ENCODE data around the gene SLC17A2. TPM values are rescaled to one million over a fixed set of nuclear protein-coding genes. Genes with fewer than 3 reads are reported as not detected.
A peak's percentile ranks its signal among the peaks of the same experiment; 100 is the strongest.

SLC17A2 gene
- polyA plus RNA-seq (ENCODE audit: insufficient read length), result 0.86 TPM
- long read RNA-seq, donor 1, partial matches to known transcripts, result 99 of 99 reads
- long read RNA-seq, donor 1, other reads (novel, unspliced or antisense), result 0 of 99 reads
- long read RNA-seq, donor 2, partial matches to known transcripts, result 28 of 28 reads
- long read RNA-seq, donor 2, other reads (novel, unspliced or antisense), result 0 of 28 reads
- long read RNA-seq, donor 3, partial matches to known transcripts, result 30 of 30 reads
- long read RNA-seq, donor 3, other reads (novel, unspliced or antisense), result 0 of 30 reads
- long read RNA-seq, donor 4, result 0 reads
- long read RNA-seq, donor 5, partial matches to known transcripts, result 165 of 165 reads
- long read RNA-seq, donor 5, other reads (novel, unspliced or antisense), result 0 of 165 reads
- long read RNA-seq, donor 6, result 0 reads
- long read RNA-seq, donor 7, result 0 reads
- long read RNA-seq, donor 8, result 0 reads

- DNase-seq, result no peak
Observed at GRCh38 chr6:25930532-25931410, at the start of gene SLC17A2. Gene SLC17A2, minus strand, starts transcription at chr6:25930691. Its CDS starts 4,895 bp downstream, at chr6:25925796.

- DNase-seq, result no peak
Observed at GRCh38 chr6:25975923-25976560, 45.6 kb upstream of the SLC17A2 start.

- DNase-seq, result no peak
Observed at GRCh38 chr6:25973923-25974555, 43.5 kb upstream of the SLC17A2 start.

GRCh38 chr6:25972902-25973301 lies 42.4 kb upstream of the SLC17A2 start:
- no peak for DNase-seq

- no peak for DNase-seq
Observed at GRCh38 chr6:25972128-25972527, 41.6 kb upstream of the SLC17A2 start.

- DNase-seq, result peak; percentile 62
Observed at GRCh38 chr6:25971187-25971821, 40.8 kb upstream of the SLC17A2 start.

- DNase-seq, result no peak
Observed at GRCh38 chr6:25968769-25969168, 38.3 kb upstream of the SLC17A2 start.

GRCh38 chr6:25966711-25967110 lies 36.2 kb upstream of the SLC17A2 start:
- no peak for DNase-seq

GRCh38 chr6:25965058-25965457 lies 34.6 kb upstream of the SLC17A2 start:
- DNase-seq, result no peak

GRCh38 chr6:25963426-25964123 lies 33.1 kb upstream of the SLC17A2 start:
- DNase-seq, result peak; percentile 57

GRCh38 chr6:25962149-25963127 lies 31.9 kb upstream of the SLC17A2 start, which contains the start of gene TRIM38:
Gene TRIM38, plus strand, starts transcription at chr6:25962802. Its CDS starts 3,721 bp downstream, at chr6:25966523.
- DNase-seq, result peak; percentile 90

GRCh38 chr6:25961619-25962148 lies 31.2 kb upstream of the SLC17A2 start:
- no peak for DNase-seq

GRCh38 chr6:25960734-25961133 lies 30.2 kb upstream of the SLC17A2 start:
- no peak for DNase-seq

GRCh38 chr6:25959890-25960536 lies 29.5 kb upstream of the SLC17A2 start:
- DNase-seq, result no peak

- DNase-seq, result no peak
Observed at GRCh38 chr6:25958700-25959162, 28.2 kb upstream of the SLC17A2 start.

GRCh38 chr6:25956226-25956625 lies 25.7 kb upstream of the SLC17A2 start:
- no peak for DNase-seq

- no peak for DNase-seq
Observed at GRCh38 chr6:25954756-25955155, 24.3 kb upstream of the SLC17A2 start.

GRCh38 chr6:25953733-25954132 lies 23.2 kb upstream of the SLC17A2 start:
- DNase-seq, result no peak

Measured in left kidney (tissue), 8 donors.